Activated B cell treated with CpG ODN at 0.5 μM for 24 hours (primary cell): Measurements from ENCODE around the gene FAU. TPM values are rescaled to one million over a fixed set of nuclear protein-coding genes. Genes with fewer than 3 reads are reported as not detected.

Experiments
- ATAC-seq: fragments of 200-7000 bp; cut with Tn5 transposase; one replicate; pipeline ENCODE4 v1.10.0; 2021; ENCODE audit warnings: low read depth, mild to moderate bottlenecking, moderate library complexity
- CTCF ChIA-PET: fragments of 350-600 bp; sonication (Branson Sonifier 250); formaldehyde crosslinking; loops from one replicate; lab custom pipeline; 2021; ENCODE audit warnings: antibody characterized with exemption; lab: Charles Lee
- POLR2A ChIA-PET: fragments of 350-600 bp; sonication (Branson Sonifier 250); formaldehyde crosslinking; loops from one replicate; lab custom pipeline; 2021; ENCODE audit warnings: antibody characterized with exemption; lab: Charles Lee
- DNase-seq: peaks from one replicate; pipeline ENCODE4 v3.0.0; 2022
- H3K27ac Mint-ChIP-seq: one replicate; pipeline ENCODE4 v1.8.0; 2020; ENCODE audit warnings: mixed read lengths
- H3K27me3 Mint-ChIP-seq: one replicate; pipeline ENCODE4 v1.8.0; 2021; ENCODE audit warnings: mixed read lengths
- H3K36me3 Mint-ChIP-seq: one replicate; pipeline ENCODE4 v1.8.0; 2021; ENCODE audit warnings: low read depth, mixed read lengths
- H3K4me1 Mint-ChIP-seq: one replicate; pipeline ENCODE4 v1.8.0; 2021; ENCODE audit warnings: mixed read lengths
- H3K4me3 Mint-ChIP-seq: one replicate; pipeline ENCODE4 v1.8.0; 2020; ENCODE audit warnings: mild to moderate bottlenecking, mixed read lengths
- H3K9me3 Mint-ChIP-seq: one replicate; pipeline ENCODE4 v1.8.0; 2020; ENCODE audit warnings: mixed read lengths
- CTCF ChIP-seq: fragments of 200-600 bp; IDR thresholded peaks from one replicate; pipeline ENCODE4 v1.8.0; 2022; ENCODE audit warnings: antibody characterized with exemption, mild to moderate bottlenecking
- intact Hi-C: fragments of 100-400 bp; cut with micrococcal nuclease; formaldehyde crosslinking; loops from one replicate; pipeline ENCODE4 v1.15.1; 2024
- total RNA-seq: library from RNA; stranded (reverse); gene quantifications from 2 replicates; pipeline ENCODE4 v1.2.3, GENCODE V29; 2022

The FAU gene
- total RNA-seq, 1 donor from 2014 or later: 1,416 TPM

DNA sequence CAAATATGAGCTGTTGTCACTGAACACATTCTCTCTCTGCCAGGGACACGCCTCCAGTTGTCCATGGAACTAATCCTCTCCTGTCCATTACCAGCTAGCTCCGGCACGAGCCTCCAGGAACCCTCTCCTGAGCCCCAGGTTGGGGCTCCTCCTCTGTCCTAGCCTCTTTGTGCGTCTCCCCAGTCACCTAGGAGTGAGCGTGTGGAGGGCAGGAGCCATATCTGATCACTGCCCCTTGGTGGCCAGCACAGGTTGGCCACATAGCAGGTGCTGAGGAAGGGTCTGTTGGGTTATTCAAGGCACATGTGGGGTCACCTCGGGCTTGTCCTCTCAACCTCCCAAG lies 9.9 kb upstream of the FAU start:
- peak overlapping the region; percentile 99 for H3K4me3 Mint-ChIP-seq
- H3K27ac Mint-ChIP-seq: peak overlapping the region; percentile 99
- peaks cover 80% of the 10 kb centered on the region for H3K36me3 Mint-ChIP-seq
- H3K9me3 Mint-ChIP-seq: no peaks in the 10 kb centered on the region
- TF ChIP-seq CTCF: no peak
- no peaks in the 10 kb centered on the region for H3K27me3 Mint-ChIP-seq
- POLR2A ChIA-PET: interaction anchor here (0.8 to 13.5 kb wide), 18 partner anchors 13 to 728 kb away, joined by 3 to 546 read pairs (median 6); partner anchors contain the start of genes ARL2, CAPN1, FAU and MALAT1
- intact Hi-C loops: loop anchor here (1.0 to 5.0 kb wide), 8 partner anchors 10 to 440 kb away; partner anchors contain the start of genes ATG2A, CAPN1, DPF2 and FAM89B
- ATAC-seq: no peak
- H3K4me1 Mint-ChIP-seq: peaks cover 63% of the 10 kb centered on the region
- DNase-seq: no peak
- CTCF ChIA-PET: interaction anchor here (0.9 to 8.6 kb wide), 7 partner anchors 11 to 130 kb away, joined by 3 to 54 read pairs (median 7); partner anchors contain the start of genes CAPN1, FAU, MRPL49 and POLA2

GRCh38 chr11:65131417-65131776 lies 9.5 kb upstream of the FAU start:
- ChIA-PET POLR2A (interaction anchor here (1.0 to 13.5 kb wide), 12 partner anchors 14 to 439 kb away, joined by 3 to 546 read pairs (median 6); partner anchors contain the start of genes CAPN1, FAU, MAP4K2 and MRPL49), CTCF (interaction anchor here (1.0 to 8.6 kb wide), 7 partner anchors 10 to 131 kb away, joined by 3 to 54 read pairs (median 13); partner anchors contain the start of genes CAPN1, FAU, MRPL49 and POLA2)
- Mint-ChIP-seq H3K27ac (peak overlapping the region; percentile 99), H3K9me3 (no peaks in the 10 kb centered on the region), H3K4me1 (peaks cover 61% of the 10 kb centered on the region), H3K36me3 (peaks cover 84% of the 10 kb centered on the region), H3K4me3 (peak overlapping the region; percentile 99), H3K27me3 (no peaks in the 10 kb centered on the region)
- TF ChIP-seq CTCF: no peak
- no peak for ATAC-seq
- no peak for DNase-seq
- intact Hi-C loops: loop anchor here (5.0 kb wide), 3 partner anchors 201 to 441 kb away; partner anchors contain the start of genes DPF2, FAM89B, SF1 and ZNRD2

DNA sequence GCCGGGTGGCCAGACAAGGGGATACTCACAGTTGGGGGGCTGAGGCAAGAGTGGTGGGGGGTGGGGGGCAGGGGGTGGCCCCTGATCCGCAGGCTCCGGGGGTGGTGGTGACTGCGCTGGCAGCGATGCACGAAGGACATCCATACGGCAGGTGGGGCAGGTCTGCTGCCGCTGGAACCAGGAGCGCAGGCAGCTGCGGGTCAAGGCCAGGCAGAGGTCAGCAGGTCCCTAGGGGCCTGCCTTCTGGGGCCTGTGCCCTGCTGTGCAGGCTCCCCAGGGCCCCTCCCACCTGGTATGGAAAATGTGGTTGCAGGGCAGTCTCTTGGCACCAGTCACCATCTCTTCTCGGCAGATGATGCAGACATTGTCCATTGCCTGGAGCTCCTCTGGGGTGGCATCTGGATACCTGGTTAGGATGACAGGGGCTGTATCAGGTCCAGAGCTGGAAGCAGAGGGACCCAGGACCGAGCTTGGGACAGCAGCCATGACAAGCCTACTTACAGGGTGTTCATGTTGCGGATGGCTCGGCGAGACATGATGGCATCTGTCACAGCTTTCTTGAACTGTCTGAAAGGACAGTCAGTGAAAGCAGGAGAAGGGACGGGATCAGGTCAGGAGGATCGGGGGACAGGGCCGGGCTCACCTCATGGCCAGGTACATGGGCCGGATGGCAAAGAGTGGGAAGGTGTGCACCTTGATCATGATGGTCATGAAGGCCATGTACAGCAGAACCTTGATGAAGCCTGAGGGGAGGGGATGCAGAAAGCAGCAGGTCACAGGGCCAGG lies 8.9 kb upstream of the FAU start:
- peak overlapping the region; percentile 99 for H3K27ac Mint-ChIP-seq
- H3K9me3 Mint-ChIP-seq: no peaks in the 10 kb centered on the region
- H3K36me3 Mint-ChIP-seq: peaks cover 88% of the 10 kb centered on the region
- ATAC-seq: no peak
- intact Hi-C loops: loop anchor here (5.0 kb wide), 3 partner anchors 201 to 441 kb away; partner anchors contain the start of genes DPF2, FAM89B, SF1 and ZNRD2
- no peak for DNase-seq
- H3K27me3 Mint-ChIP-seq: no peaks in the 10 kb centered on the region
- TF ChIP-seq CTCF: no peak
- ChIA-PET POLR2A (interaction anchor here (1.0 to 13.5 kb wide), 14 partner anchors 13 to 1327 kb away, joined by 3 to 546 read pairs (median 6); partner anchors contain the start of genes CAPN1, FAU, MAP4K2 and MRPL49), CTCF (interaction anchor here (1.0 to 8.6 kb wide), 7 partner anchors 10 to 95 kb away, joined by 3 to 54 read pairs (median 13); partner anchors contain the start of genes CAPN1, FAU, MRPL49 and TM7SF2)
- peaks cover 56% of the 10 kb centered on the region for H3K4me1 Mint-ChIP-seq
- H3K4me3 Mint-ChIP-seq: peak overlapping the region; percentile 74

GRCh38 chr11:65129649-65130441 lies 7.9 kb upstream of the FAU start:
- H3K4me3 Mint-ChIP-seq: peak overlapping the region; percentile 73
- intact Hi-C loops: loop anchor here (5.0 kb wide), 3 partner anchors 202 to 442 kb away; partner anchors contain the start of genes DPF2, FAM89B, SF1 and ZNRD2
- peak overlapping the region; percentile 99 for H3K27ac Mint-ChIP-seq
- POLR2A ChIA-PET: interaction anchor here (1.0 to 13.5 kb wide), 7 partner anchors 13 to 1328 kb away, joined by 3 to 546 read pairs (median 6); partner anchors contain the start of genes CAPN1, FAU, MRPL49 and TM7SF2
- TF ChIP-seq CTCF: no peak
- ATAC-seq: peak; percentile 13
- H3K4me1 Mint-ChIP-seq: peaks cover 48% of the 10 kb centered on the region
- CTCF ChIA-PET: interaction anchor here (0.8 to 8.6 kb wide), 7 partner anchors 9 to 96 kb away, joined by 3 to 54 read pairs (median 13); partner anchors contain the start of genes CAPN1, FAU, MRPL49 and TM7SF2
- DNase-seq: peak; percentile 48
- no peaks in the 10 kb centered on the region for H3K27me3 Mint-ChIP-seq
- peaks cover 95% of the 10 kb centered on the region for H3K36me3 Mint-ChIP-seq
- H3K9me3 Mint-ChIP-seq: no peaks in the 10 kb centered on the region
